ENCODE data around the gene KCNMB2.

DNA sequence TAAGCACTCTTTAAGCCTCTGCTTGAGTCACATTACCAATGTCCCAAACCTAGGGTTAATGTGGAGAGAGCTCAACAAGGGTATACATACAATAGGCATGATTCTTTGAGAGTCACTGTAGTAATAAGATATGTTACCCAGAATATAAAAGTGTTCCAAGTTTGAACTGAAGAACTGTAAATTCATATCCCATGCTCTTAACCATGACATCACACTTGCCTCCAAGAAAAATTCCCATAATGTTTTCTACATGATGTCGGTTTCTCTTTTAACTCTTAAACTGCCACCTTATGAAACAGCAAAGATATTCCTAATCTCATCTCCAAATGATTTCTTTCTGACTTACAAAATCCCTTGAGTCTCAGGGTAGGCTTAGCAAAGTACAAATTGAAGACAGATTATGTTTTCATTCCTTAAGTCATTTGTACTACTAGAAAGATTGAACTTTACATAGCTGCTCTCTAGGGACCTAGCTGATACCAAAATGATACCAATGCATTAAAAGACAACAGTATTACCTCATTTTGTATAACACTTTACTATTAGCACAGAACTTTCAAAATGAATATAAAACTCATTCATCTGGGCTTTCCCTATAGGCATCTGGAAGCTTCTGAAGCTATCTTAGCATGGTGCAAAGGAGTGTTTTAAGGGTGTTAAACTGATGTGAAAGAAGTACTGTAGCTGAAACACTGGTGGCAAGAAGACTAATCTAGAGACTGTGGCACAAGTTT is 127.1 kb downstream of the KCNMB2 start:
- TF ChIP-seq, protein P1, sequence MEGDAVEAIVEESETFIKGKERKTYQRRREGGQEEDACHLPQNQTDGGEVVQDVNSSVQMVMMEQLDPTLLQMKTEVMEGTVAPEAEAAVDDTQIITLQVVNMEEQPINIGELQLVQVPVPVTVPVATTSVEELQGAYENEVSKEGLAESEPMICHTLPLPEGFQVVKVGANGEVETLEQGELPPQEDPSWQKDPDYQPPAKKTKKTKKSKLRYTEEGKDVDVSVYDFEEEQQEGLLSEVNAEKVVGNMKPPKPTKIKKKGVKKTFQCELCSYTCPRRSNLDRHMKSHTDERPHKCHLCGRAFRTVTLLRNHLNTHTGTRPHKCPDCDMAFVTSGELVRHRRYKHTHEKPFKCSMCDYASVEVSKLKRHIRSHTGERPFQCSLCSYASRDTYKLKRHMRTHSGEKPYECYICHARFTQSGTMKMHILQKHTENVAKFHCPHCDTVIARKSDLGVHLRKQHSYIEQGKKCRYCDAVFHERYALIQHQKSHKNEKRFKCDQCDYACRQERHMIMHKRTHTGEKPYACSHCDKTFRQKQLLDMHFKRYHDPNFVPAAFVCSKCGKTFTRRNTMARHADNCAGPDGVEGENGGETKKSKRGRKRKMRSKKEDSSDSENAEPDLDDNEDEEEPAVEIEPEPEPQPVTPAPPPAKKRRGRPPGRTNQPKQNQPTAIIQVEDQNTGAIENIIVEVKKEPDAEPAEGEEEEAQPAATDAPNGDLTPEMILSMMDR (IDR thresholded peaks at IDR 0.05; ENCODE audit: poor library complexity), result no peak
- TF ChIP-seq EZH2phosphoT487 (IDR thresholded peaks at IDR 0.05; ENCODE audit: low read depth, severe bottlenecking, unreplicated experiment), result no peak

Data from hepatocyte (in vitro differentiated cells).